Measurements from ENCODE around the gene OARD1.

Gene OARD1

GRCh38 chr6:41047745-41048732 lies 24.1 kb downstream of the OARD1 start:
- no peak for DNase-seq (ENCODE audit: low read depth)

- no peak for DNase-seq (ENCODE audit: low read depth)
Measured at GRCh38 chr6:41047306-41047705, 24.9 kb downstream of the OARD1 start.

- no peak for DNase-seq (ENCODE audit: low read depth)
Measured at GRCh38 chr6:41046084-41046483, 26.1 kb downstream of the OARD1 start.

- no peak for DNase-seq (ENCODE audit: low read depth)
Measured at GRCh38 chr6:41045664-41046063, 26.5 kb downstream of the OARD1 start.

- DNase-seq (ENCODE audit: low read depth): no peak
Measured at GRCh38 chr6:41043151-41043550, 29.0 kb downstream of the OARD1 start.

- no peak for DNase-seq (ENCODE audit: low read depth)
Measured at GRCh38 chr6:41042226-41043055, 29.7 kb downstream of the OARD1 start, which contains the start of gene TSPO2. TSS of gene TSPO2 (plus strand) at chr6:41042467. CDS start at chr6:41042986, 519 bp downstream.

- no peak for DNase-seq (ENCODE audit: low read depth)
Measured at GRCh38 chr6:41040940-41041536, 31.1 kb downstream of the OARD1 start.

- no peak for DNase-seq (ENCODE audit: low read depth)
Measured at GRCh38 chr6:41040101-41040939, 31.8 kb downstream of the OARD1 start.

- DNase-seq (ENCODE audit: low read depth): peak; percentile 45
Measured at GRCh38 chr6:41039060-41039998, 32.8 kb downstream of the OARD1 start, which contains the start of gene UNC5CL. TSS of gene UNC5CL (minus strand) at chr6:41039221. CDS start at chr6:41035074, 4,147 bp downstream.

- DNase-seq (ENCODE audit: low read depth): no peak
Measured at GRCh38 chr6:41038205-41038604, 34.0 kb downstream of the OARD1 start.

GRCh38 chr6:41037107-41037900 lies 34.9 kb downstream of the OARD1 start:
- DNase-seq (ENCODE audit: low read depth): no peak

- DNase-seq (ENCODE audit: low read depth): no peak
Measured at GRCh38 chr6:41036601-41037000, 35.6 kb downstream of the OARD1 start.

- no peak for DNase-seq (ENCODE audit: low read depth)
Measured at GRCh38 chr6:41036186-41036585, 36.0 kb downstream of the OARD1 start.

GRCh38 chr6:41033776-41034175 lies 38.4 kb downstream of the OARD1 start:
- DNase-seq (ENCODE audit: low read depth): no peak

- DNase-seq (ENCODE audit: low read depth): no peak
Measured at GRCh38 chr6:41032830-41033229, 39.3 kb downstream of the OARD1 start.

- DNase-seq (ENCODE audit: low read depth): no peak
Measured at GRCh38 chr6:41028561-41029412, 43.4 kb downstream of the OARD1 start.

GRCh38 chr6:41027799-41028560 lies 44.2 kb downstream of the OARD1 start:
- peak; percentile 77 for DNase-seq (ENCODE audit: low read depth)

GRCh38 chr6:41027241-41027640 lies 44.9 kb downstream of the OARD1 start:
- DNase-seq (ENCODE audit: low read depth): no peak

Measured in activated T-cell treated with anti-CD3 and anti-CD28 coated beads for 48 hours (primary cell).